ENCODE measurements around the gene NTN1. TPM values are rescaled to one million over a fixed set of nuclear protein-coding genes. Genes with fewer than 3 reads are reported as not detected.

NTN1 gene
- total RNA-seq, 1 donor from 2014 or later, result 60.3 TPM

DNA sequence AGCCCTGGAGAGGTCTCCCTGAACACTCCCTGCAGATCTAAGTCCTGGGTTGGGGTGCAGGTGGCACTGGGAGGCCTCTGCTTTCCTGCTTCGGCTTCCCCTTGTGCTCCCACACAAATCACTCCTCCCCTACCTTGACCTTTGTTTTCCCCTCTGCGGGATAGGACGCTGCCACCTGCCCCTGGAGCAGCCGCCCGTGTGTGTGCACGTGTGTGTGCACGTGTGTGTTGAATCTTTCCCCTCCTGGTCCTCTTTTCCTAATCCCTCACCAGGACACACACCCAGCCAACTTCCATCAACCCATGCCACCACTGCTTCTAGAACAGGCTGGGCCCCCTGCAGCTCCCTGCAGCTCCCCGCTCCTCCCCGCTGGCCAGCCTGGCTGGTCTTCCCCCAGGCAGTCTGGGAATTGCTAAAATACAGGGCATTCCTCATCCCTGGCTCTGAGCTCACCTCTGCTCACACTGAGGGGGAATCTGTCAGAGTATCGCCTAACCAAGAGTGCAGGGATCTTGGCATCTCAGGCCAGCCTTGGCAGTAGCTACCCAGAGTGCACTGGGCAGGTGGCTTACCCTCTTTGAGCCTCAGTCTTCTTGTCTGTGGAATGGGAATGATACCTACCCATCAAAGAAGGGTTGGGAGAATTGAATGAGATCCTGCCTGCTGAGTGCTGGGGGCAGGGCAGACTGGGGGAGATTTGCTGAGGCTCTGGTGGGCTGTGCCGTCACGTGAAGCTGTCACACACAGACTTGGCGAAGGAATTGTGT, 198.5 kb downstream of the NTN1 start:
- Histone ChIP-seq H3K4me3 (no peak overlapping the region), H3K9me3 (replicated peaks) (peaks cover 17% of the 10 kb centered on the region), H3K27ac (replicated peaks) (no peak overlapping the region), H3K36me3 (no peaks in the 10 kb centered on the region), H3K27me3 (ENCODE audit: low read depth) (no peaks in the 10 kb centered on the region), H3K4me1 (peaks cover 12% of the 10 kb centered on the region)
- DNase-seq, result no peak
- TF ChIP-seq, protein P1, sequence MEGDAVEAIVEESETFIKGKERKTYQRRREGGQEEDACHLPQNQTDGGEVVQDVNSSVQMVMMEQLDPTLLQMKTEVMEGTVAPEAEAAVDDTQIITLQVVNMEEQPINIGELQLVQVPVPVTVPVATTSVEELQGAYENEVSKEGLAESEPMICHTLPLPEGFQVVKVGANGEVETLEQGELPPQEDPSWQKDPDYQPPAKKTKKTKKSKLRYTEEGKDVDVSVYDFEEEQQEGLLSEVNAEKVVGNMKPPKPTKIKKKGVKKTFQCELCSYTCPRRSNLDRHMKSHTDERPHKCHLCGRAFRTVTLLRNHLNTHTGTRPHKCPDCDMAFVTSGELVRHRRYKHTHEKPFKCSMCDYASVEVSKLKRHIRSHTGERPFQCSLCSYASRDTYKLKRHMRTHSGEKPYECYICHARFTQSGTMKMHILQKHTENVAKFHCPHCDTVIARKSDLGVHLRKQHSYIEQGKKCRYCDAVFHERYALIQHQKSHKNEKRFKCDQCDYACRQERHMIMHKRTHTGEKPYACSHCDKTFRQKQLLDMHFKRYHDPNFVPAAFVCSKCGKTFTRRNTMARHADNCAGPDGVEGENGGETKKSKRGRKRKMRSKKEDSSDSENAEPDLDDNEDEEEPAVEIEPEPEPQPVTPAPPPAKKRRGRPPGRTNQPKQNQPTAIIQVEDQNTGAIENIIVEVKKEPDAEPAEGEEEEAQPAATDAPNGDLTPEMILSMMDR (IDR thresholded peaks at IDR 0.05; ENCODE audit: borderline replicate concordance), result no peak
- intact Hi-C loops (cut with micrococcal nuclease), result no loop called here

DNA sequence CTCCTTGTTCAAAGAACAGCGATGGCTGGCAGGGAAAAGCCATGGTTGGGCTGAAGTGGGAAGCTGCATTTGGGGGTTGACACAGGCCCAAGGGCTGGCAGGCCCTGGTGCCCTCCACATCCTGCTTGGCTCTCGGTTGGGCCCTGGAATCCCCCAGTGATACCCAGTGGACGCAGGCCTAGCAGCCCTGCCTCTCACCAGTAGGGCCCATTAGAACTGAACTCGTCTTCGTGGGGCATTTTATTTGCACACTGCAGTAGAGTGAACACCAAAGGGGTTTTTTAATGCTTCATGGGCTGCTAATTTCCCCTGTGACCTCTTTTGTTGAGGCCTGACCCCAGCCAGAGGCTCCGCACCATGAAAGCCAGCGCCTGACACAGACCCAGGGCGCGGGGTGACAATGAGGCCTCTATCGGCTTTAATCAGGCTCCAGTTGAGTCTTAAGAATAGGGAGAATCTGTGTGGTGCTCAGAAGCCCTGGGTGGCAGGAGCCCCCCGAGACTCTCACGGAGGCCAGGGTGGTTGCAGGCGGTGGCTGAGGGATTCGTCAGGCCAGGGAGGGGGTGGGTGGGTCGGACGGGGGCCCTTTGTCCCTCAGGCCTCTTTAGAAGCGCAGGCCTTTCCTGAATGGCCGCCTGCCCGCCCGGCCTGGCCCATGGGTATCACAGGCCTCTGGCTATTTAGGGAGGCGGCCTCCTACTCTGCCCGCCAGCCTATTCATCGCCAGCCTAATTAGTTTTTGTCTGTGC, 199.3 kb downstream of the NTN1 start:
- TF ChIP-seq, protein P1 (IDR thresholded peaks at IDR 0.05; ENCODE audit: borderline replicate concordance), result no peak
- Histone ChIP-seq H3K36me3 (no peaks in the 10 kb centered on the region), H3K27me3 (ENCODE audit: low read depth) (peaks cover 4% of the 10 kb centered on the region), H3K4me3 (no peak overlapping the region), H3K27ac (replicated peaks) (no peak overlapping the region), H3K4me1 (peaks cover 12% of the 10 kb centered on the region), H3K9me3 (replicated peaks) (peaks cover 10% of the 10 kb centered on the region)
- no peak for DNase-seq
- intact Hi-C loops (cut with micrococcal nuclease), result no loop called here

DNA sequence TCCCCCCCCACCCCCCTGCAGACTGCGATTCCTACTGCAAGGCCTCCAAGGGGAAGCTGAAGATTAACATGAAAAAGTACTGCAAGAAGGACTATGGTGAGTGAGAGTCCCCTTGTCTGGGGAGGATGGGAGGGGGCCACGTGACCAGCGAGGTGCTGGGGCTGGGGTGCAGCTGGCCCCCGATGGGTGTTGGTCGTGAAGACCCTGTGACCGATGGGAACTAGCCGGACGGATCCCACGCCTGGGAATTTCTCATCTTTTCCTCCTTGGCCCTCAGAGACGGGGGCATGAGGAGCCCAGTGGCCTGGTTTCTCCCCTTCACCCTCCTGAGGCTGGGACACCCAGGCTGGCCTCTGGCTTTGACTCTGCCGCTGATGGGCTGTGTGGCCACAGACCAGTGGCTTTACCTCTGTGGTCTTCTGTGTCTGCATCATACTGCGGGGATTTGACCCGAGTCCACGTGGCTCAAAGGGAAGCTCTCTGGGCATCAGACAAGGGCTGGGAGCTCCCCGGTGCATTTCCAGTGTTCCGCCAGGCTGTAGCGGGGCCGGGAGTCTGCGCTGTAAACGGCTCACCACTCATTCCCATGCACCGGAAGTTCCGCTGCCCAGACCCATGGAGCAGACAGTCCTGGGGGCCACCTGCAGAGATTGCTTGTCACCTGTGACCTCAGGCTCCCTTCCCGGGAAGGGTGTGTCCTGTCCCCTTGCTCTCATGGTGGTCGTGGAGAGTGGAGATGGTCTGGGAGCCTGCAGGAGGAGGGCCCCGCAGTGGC, 200.0 kb downstream of the NTN1 start:
- Histone ChIP-seq H3K27ac (replicated peaks) (no peak overlapping the region), H3K4me1 (peaks cover 12% of the 10 kb centered on the region), H3K36me3 (no peaks in the 10 kb centered on the region), H3K9me3 (replicated peaks) (peaks cover 2% of the 10 kb centered on the region), H3K4me3 (no peak overlapping the region), H3K27me3 (ENCODE audit: low read depth) (peaks cover 11% of the 10 kb centered on the region)
- intact Hi-C loops (cut with micrococcal nuclease), result no loop called here
- TF ChIP-seq, protein P1 (IDR thresholded peaks at IDR 0.05; ENCODE audit: borderline replicate concordance), result no peak
- no peak for DNase-seq

DNA sequence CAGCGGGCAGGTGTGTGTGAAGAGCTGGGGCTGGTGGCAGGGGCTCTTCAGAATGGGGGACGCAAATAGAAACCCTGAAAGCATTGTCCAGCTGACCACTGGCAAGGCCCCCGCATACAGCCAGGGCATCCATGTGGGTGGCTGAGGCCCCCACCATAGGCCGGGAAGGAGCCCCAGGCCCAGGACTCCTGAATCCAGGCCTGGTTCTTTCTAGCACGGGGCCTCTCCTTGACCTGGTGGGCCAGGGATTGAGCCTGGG, 200.5 kb downstream of the NTN1 start:
- TF ChIP-seq, protein P1 (IDR thresholded peaks at IDR 0.05; ENCODE audit: borderline replicate concordance), result no peak
- Histone ChIP-seq H3K27me3 (ENCODE audit: low read depth) (peaks cover 16% of the 10 kb centered on the region), H3K27ac (replicated peaks) (no peak overlapping the region), H3K36me3 (no peaks in the 10 kb centered on the region), H3K9me3 (replicated peaks) (no peaks in the 10 kb centered on the region), H3K4me1 (peaks cover 12% of the 10 kb centered on the region), H3K4me3 (no peak overlapping the region)
- intact Hi-C loops (cut with micrococcal nuclease), result no loop called here
- DNase-seq, result no peak

DNA sequence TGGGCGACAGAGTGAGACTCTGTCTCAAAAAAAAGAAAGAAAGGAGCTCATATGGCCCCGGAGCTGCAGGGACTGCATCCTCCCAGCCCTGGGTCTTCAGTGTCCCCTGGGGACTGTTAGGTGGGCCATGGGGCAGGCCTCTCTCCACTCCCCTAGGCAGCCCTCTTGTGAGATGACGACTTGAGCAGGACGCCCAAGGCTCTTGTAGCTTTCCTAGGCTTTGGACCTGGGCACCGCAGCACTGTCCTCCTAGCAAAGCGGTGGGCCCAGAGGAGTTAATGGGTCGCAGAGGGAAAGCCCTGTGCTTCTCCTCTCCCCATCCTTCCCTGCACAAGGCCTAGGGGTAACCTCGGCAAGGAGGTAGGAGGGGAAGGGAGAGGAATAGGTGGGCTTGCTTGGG, 202.2 kb downstream of the NTN1 start:
- Histone ChIP-seq H3K4me1 (peaks cover 4% of the 10 kb centered on the region), H3K9me3 (replicated peaks) (no peaks in the 10 kb centered on the region), H3K36me3 (no peaks in the 10 kb centered on the region), H3K4me3 (no peak overlapping the region), H3K27ac (replicated peaks) (no peak overlapping the region), H3K27me3 (ENCODE audit: low read depth) (peaks cover 16% of the 10 kb centered on the region)
- DNase-seq, result no peak
- TF ChIP-seq, protein P1 (IDR thresholded peaks at IDR 0.05; ENCODE audit: borderline replicate concordance), result no peak
- intact Hi-C loops (cut with micrococcal nuclease), result no loop called here

Data from left ventricle myocardium inferior (tissue), 1 donor.